ENCODE results near the gene COPS3. TPM values are rescaled to one million over a fixed set of nuclear protein-coding genes. Genes with fewer than 3 reads are reported as not detected.

COPS3 gene
- total and polyA plus RNA-seq, 3 donors from 2014 or later = 128 to 198 (median 134) TPM

DNA sequence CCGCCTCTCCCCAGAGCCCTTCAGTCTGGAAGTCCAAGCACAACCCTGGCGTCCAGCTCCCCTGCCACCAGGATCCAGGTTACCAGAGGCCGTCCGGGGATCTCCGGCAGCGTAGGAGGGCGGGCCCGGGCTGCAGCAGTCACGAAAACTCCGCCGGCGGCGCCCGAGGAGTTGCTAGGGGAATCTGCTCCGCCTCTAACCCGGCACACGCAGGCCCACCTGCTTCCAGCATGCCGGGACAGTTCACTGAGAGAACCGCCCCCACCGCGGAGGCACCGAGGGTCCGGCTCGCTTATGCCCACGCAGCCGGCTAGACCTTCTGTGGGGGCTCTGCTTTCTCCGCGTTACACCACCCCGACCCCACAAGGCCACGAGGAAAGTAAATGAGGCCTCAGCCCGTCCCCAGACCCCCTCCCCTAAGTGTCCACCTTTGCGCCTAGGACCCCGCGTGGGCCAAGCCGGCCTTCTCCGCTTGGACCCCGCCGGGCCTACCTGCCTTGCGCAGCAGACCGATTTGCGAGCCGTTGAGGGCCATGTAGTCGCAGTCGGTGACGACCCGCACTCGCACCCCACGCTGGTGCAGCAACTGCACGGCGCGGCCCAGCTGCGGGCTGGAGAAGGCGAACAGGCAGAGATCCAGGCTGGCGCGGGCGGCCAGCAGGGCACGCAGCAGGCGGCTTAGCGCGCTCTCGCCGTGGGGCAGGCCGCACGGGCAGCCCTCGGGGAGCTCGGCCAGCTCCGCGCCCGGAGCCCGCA is 75.5 kb downstream of the COPS3 start:
- Histone ChIP-seq H3K27ac (peak overlapping the region; percentile 91 to 95), H3K4me3 (peak overlapping the region; percentile 65 to 72), H3K36me3 (ENCODE audit: low read depth, missing control alignments) (no peaks in the 10 kb centered on the region), H3K27me3 (no peaks in the 10 kb centered on the region), H3K9me3 (no peaks in the 10 kb centered on the region), H3K4me1 (peaks cover 26% of the 10 kb centered on the region)
- TF ChIP-seq, protein P1, sequence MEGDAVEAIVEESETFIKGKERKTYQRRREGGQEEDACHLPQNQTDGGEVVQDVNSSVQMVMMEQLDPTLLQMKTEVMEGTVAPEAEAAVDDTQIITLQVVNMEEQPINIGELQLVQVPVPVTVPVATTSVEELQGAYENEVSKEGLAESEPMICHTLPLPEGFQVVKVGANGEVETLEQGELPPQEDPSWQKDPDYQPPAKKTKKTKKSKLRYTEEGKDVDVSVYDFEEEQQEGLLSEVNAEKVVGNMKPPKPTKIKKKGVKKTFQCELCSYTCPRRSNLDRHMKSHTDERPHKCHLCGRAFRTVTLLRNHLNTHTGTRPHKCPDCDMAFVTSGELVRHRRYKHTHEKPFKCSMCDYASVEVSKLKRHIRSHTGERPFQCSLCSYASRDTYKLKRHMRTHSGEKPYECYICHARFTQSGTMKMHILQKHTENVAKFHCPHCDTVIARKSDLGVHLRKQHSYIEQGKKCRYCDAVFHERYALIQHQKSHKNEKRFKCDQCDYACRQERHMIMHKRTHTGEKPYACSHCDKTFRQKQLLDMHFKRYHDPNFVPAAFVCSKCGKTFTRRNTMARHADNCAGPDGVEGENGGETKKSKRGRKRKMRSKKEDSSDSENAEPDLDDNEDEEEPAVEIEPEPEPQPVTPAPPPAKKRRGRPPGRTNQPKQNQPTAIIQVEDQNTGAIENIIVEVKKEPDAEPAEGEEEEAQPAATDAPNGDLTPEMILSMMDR (IDR thresholded peaks at IDR 0.05) = no peak
- TF ChIP-seq POLR2A (IDR thresholded peaks at IDR 0.05) = no peak
- DNase-seq = peak; percentile 74
- 11% methylated on average over 58 of the region's 70 CpGs; no CpG with 5 or more reads in 1 of the 2 donors for whole genome bisulfite sequencing, 2 donors
- intact Hi-C loops (cut with DNase I; ENCODE audit: low total_unique reads) = no loop called here

DNA sequence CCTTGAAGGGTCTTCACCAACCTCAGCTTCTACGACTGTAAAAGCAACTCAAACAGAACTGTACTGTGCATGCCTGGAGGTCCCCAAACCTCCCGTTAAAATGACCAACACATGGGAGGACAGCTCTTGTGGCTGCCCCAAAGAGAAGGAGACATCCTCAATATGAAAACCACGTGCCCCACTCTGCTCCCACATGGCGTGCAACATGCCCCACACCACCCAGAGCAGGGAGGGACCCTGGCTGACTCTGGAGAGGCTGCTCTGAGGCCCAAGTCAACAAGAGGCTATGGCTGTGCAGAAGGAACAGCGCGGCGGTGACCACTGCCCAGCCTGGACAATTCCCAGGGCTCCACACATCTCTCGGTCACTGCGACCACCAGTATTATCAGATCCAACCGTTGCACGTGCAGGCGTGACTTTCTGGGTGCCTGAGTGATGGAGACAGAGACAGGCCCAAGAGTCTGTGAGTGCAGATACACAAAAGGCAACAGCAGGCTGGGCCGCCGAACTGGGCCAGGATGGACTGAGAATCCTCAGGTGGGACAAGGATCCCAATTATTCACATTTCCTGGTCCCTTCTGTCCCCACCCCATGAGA is 76.3 kb downstream of the COPS3 start:
- peaks cover 32% of the 10 kb centered on the region for H3K4me1 ChIP-seq

DNA sequence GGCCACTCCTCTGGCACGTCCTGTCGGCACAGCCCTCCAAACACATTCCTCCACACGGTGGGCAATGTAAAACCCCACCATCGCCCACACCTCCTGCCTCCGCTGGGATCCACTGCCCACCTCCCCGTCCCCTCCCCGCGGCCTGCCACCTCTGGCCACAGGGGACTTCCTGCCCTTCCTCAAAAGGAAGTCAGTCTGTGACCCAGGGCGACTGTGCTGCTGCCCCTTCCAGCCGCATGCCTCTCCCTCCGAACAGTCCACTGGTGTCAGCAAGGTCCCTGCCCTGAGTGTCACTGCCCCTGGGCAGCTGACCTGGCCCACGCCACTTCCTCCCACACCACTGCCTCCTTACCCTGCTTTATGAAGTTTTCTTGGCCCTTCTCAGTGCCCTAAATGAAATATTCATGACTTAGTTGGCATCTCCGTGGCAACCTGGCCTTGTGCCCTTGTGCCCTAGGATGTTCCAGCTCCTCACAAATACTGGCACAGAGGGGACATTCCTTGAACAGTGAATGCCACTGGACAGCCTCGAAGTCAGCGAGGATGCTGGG is 76.9 kb downstream of the COPS3 start:
- no peak for DNase-seq
- TF ChIP-seq, protein P1 (IDR thresholded peaks at IDR 0.05) = no peak
- no peak for TF ChIP-seq POLR2A (IDR thresholded peaks at IDR 0.05)
- Histone ChIP-seq H3K27me3 (no peaks in the 10 kb centered on the region), H3K4me1 (peaks cover 38% of the 10 kb centered on the region), H3K9me3 (no peaks in the 10 kb centered on the region), H3K36me3 (ENCODE audit: low read depth, missing control alignments) (no peaks in the 10 kb centered on the region), H3K4me3 (peak overlapping the region in 1 of 2 donors; percentile 72), H3K27ac (peak overlapping the region in 1 of 2 donors; percentile 95)
- WGBS, 2 donors = 68 to 71% methylated on average over 15 of the region's 15 CpGs
- intact Hi-C loops (cut with DNase I; ENCODE audit: low total_unique reads) = no loop called here

More for the DNA sequence above, 76.3 kb downstream of the COPS3 start:
- Histone ChIP-seq H3K4me3 (peak overlapping the region; percentile 65 to 72), H3K27me3 (no peaks in the 10 kb centered on the region), H3K36me3 (ENCODE audit: low read depth, missing control alignments) (no peaks in the 10 kb centered on the region), H3K9me3 (no peaks in the 10 kb centered on the region), H3K27ac (peak overlapping the region; percentile 91 to 95)
- intact Hi-C loops (cut with DNase I; ENCODE audit: low total_unique reads) = no loop called here
- TF ChIP-seq, protein P1 (IDR thresholded peaks at IDR 0.05) = no peak
- TF ChIP-seq POLR2A (IDR thresholded peaks at IDR 0.05) = no peak
- 42 to 43% methylated on average over 9 to 14 of the region's 14 CpGs for WGBS, 2 donors
- DNase-seq = no peak

DNA sequence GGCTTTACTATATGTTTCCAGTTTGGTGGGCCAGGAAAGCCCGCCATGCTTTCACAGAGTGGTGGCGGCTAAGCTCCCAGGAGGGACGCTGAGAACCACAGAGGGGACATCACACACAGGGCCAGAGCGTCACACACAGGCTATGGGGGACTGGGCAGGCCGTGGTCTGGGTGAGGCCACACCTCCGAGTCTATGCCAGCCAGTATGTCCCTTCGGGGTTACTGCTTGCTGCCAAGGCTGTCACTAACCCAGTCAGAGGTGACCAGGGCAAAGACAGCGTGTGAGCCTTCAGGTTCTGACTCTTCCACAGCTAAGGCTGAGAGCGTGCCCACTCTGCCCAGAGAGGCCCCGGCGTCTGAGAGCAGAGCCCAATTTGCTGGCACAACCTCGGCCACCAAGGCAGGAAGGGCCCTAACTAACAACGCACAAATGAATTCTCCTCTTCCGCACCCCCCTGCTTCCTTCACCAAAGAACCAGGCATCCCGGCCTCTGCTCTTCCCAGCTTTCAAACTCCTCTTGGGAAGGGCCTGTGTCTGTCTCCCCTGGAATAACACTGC is 77.8 kb downstream of the COPS3 start:
- peaks cover 38% of the 10 kb centered on the region for H3K4me1 ChIP-seq
- 83 to 90% methylated on average over 15 of the region's 15 CpGs for whole genome bisulfite sequencing, 2 donors
- no peak for DNase-seq

More for the DNA sequence above, 77.8 kb downstream of the COPS3 start:
- H3K27me3 ChIP-seq = no peaks in the 10 kb centered on the region
- peak overlapping the region; percentile 22 to 95 for H3K27ac ChIP-seq
- no peaks in the 10 kb centered on the region for H3K9me3 ChIP-seq
- no peak overlapping the region for H3K4me3 ChIP-seq
- no peaks in the 10 kb centered on the region for H3K36me3 ChIP-seq (ENCODE audit: low read depth, missing control alignments)
- intact Hi-C loops (cut with DNase I; ENCODE audit: low total_unique reads) = no loop called here
- TF ChIP-seq, protein P1 (IDR thresholded peaks at IDR 0.05) = no peak
- TF ChIP-seq POLR2A (IDR thresholded peaks at IDR 0.05) = no peak
